Left renal cortex interstitium (tissue), 4 donors: Measurements from ENCODE around the gene ENTHD1. TPM values are rescaled to one million over a fixed set of nuclear protein-coding genes. Genes with fewer than 3 reads are reported as not detected.

ENCODE experiments used
- DNase-seq, 4 donors: peaks; one replicate each; pipeline ENCODE4 v3.0.0-alpha.2; 2013; ENCODE audit warnings: low read depth in 4 of 4, low spot score in 2 of 4, missing footprints in 1 of 4
- polyA plus RNA-seq, 4 donors: library from polyadenylated mRNA; unstranded; fragments of 120-200 nt; gene quantifications; one replicate each; pipeline ENCODE4 v1.2.1, GENCODE V29; 2013; ENCODE audit not compliant: insufficient read length in 4 of 4

ENTHD1 gene
- polyA plus RNA-seq, 4 donors, result not detected

- no peak for DNase-seq
These were observed 90.9 kb downstream of the ENTHD1 start for GRCh38 chr22:39802682-39803081.

- DNase-seq, result no peak
These were observed 92.6 kb downstream of the ENTHD1 start for GRCh38 chr22:39800790-39801520.

GRCh38 chr22:39797528-39798147 lies 95.9 kb downstream of the ENTHD1 start:
- DNase-seq, result no peak

- DNase-seq, result no peak
These were observed 103.8 kb downstream of the ENTHD1 start for GRCh38 chr22:39789788-39790187.

DNA sequence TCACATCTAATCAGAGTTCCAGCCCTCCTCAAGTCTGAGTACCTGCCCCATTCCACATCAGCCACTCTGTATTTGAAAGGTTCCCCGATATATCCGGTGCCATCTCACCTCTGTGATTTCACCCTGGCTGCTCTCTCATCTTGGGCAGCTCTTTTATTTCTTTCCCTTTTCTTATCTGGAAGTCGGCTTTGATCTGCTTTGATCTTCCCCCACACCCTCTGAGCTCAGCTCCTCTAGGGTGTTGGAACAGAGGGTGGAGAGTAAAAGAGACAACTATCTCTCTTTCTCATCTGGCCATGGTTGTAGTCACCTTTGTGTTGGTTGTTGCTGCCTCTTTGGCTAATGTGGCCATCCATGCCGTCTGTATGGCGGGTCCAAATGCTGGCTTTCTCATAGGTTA lies 108.3 kb downstream of the ENTHD1 start:
- DNase-seq, result no peak

GRCh38 chr22:39777716-39778454 lies 115.7 kb downstream of the ENTHD1 start:
- no peak for DNase-seq

GRCh38 chr22:39776295-39777009 lies 117.1 kb downstream of the ENTHD1 start:
- DNase-seq, result no peak

DNA sequence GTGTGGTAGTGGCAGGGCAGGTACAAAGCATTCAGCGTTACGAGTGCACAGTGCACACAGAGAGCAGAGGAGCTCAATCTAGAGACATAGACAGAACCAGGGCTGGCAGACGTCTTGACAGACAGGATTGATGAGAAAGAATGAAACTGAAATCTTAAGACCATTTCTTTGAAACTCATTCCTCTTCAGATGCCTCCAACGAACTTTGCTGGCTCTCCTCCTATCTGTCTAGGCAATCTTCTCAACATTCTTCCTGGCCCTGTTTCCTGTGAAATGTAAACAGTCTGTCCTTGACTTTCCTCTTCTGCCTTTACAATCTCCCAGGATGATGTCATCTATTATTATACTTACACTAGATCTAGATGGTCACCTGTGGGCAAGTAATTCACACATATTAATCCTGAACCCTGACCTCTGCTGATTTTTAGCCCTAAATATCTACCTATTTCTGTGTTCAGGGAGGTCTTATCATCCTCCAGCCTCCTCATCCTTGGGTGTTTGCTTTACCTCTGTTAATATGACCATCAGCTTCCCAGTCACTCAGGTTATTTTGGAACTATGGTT lies 119.5 kb downstream of the ENTHD1 start:
- no peak for DNase-seq

- DNase-seq, result no peak
These were observed 120.1 kb downstream of the ENTHD1 start for GRCh38 chr22:39773503-39773902.

DNA sequence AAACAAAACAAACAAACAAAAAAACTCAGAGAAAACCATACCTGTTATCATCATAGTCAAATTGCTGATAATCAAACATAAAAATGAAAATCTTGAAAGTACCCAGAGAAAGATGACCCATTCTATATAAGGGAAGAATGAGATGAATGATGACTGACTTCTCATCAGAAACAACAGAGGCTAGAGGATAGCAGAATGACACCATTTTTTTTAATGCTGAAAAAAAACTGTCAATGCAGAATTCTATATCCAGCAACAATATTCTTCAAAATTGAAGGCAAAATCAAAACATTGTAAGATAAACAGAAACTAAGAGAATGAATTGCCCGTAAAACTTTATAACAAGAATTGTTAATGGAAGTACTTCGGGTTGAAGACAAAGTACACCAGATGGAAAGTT lies 122.1 kb downstream of the ENTHD1 start:
- DNase-seq, result no peak

DNA sequence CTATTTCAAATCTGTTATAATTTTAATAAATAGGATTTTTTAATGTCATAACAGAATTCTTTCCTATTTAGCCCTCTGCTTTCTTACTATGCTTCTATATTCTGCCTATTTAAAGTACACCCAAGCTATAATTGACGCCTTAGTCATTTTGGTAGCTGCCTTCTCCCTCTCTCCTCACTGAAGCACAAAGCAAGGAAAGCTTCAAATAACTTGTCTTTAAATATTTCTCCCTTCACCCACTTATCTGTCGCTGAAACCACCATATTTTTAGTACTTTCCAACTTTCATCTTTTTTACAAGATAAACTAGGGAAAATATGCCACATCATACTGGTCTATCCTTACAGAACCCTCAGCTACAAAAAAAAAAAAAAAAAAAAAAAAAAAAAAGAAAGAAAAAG lies 127.9 kb downstream of the ENTHD1 start:
- DNase-seq, result no peak

DNA sequence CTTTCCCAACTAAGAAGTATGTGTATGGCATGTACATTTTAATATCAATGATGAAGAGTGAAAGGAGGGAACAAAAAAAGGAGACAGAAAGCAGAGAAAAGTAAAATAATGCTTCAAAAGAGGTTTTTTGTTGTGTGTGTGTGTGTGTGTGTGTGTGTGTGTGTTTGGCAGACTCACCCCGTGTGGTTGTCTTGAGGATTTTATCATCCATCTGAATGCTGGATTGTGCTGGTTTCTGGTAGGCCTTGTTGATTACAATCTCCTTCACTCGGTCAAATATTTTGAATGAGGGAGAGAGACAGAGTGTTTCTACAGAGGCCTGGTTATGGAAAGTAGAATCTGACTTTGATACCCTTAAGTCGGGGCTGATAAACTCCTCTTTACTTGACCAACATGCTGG lies 128.5 kb downstream of the ENTHD1 start:
- no peak for DNase-seq

GRCh38 chr22:39763276-39763675 lies 130.3 kb downstream of the ENTHD1 start:
- DNase-seq, result no peak

DNA sequence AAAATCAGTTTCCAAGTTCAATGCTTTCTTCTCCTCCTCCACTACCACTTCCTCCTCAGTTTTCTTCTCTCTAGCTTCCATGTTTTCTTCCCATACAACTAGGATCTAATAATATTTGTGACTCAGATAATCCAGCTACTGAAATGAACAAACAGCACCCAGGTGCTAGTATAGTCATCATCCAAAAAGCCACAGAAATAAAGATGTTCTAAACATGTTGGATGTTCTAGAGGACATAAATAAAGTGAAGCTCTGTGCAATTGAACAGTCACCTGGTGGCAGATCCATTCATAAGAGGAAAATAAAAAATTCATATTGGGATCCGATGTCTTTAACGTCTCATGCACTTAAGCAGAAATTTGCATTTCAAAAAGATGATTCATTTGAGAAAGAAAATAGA lies 142.8 kb downstream of the ENTHD1 start:
- DNase-seq, result no peak

- no peak for DNase-seq
These were observed 144.7 kb downstream of the ENTHD1 start for GRCh38 chr22:39748877-39749276.

- DNase-seq, result no peak
These were observed 146.8 kb downstream of the ENTHD1 start for GRCh38 chr22:39746600-39747262.

DNA sequence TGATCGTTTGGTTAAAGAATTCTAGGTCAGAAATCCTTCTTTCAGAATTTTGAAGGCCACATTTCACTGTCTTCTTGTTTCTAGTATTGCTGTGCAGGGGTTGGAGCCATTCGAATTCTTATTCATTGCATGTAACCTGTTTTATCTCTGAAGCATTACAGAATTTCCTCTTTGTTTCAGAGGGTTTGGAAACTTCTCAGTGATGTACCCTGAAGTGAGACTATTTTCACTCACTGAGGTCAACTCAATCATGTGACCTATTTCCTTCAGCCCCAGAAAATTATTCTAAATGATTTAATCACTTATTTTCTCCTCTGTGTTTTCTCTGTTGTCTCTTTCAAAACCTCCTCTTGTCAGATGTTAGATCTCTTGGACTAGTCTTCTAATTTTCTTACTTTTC lies 147.8 kb downstream of the ENTHD1 start:
- no peak for DNase-seq

GRCh38 chr22:39744353-39744752 lies 149.2 kb downstream of the ENTHD1 start:
- no peak for DNase-seq

DNA sequence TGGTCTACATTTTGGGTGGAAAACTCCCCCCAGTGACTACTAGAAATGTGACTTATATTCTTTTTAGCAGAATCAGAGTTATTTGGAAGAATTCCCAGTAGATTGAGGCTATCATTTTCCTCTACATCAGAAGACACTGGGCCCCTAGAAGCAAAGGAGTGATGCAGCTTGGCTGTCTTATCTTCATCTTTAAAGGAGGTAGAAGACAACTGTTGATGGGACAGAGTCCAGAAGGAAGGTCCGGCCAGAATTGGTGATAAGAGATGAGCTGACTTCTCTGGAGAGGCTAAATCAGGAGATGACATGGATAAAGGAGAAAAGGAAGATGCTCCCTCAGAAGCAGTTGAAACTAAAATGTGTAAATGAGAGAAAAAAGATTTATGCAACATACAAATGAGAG lies 149.6 kb downstream of the ENTHD1 start:
- no peak for DNase-seq

DNA sequence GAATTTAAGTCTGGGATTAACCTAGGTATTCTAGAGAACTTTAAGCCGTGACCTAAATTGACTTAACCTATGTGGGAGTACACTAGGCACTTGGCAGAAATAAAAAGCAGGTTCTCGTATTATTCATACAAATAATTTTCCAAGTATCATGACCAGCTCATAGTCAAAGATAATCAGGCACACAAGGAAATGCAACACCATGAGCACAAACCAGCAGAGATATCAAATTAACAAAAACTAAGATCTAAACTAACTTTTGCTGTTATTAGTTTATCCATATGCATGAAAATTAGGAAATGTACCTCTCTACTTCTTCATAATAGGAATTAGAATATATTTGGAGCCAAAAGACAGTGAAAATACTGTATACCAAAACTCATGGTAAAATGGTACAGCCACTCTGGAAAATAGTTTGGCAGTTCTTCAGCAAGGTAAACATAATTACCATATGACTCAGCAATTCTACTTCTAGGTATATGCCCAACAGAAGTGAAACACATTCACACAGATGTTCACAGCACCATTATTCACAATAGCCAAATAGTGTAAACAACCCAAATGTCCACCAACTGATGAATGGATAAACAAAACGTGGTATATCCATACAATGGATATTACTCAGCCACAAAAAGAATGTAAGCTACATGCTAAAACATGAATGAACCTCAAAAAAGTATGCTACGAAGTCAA lies 154.1 kb downstream of the ENTHD1 start:
- DNase-seq, result no peak
